Fibroblast of lung (primary cell): ENCODE results near the gene WDR33. TPM values are rescaled to one million over a fixed set of nuclear protein-coding genes. Genes with fewer than 3 reads are reported as not detected.

Source experiments
- DNase-seq, 2 donors: peaks; one replicate each; pipeline versions ENCODE4 v3.0.0 to v3.0.0-alpha.2; 2010; ENCODE audit warnings: low read depth in 2 of 2
- H2AFZ ChIP-seq: 2 replicates; pipeline ENCODE4 v1.5.1; 2012; ENCODE audit warnings: low read length, control low read depth, inconsistent platforms
- H3K27ac ChIP-seq: 2 replicates; pipeline ENCODE4 v1.5.1; 2011; ENCODE audit warnings: low read length, control low read depth; ENCODE audit not compliant: insufficient read depth
- H3K27me3 ChIP-seq: 2 replicates; pipeline ENCODE4 v1.5.1; 2011; ENCODE audit warnings: mild to moderate bottlenecking, low read length; ENCODE audit not compliant: control insufficient read depth, insufficient read depth
- H3K36me3 ChIP-seq: 2 replicates; pipeline ENCODE4 v1.5.1; 2011; ENCODE audit warnings: low read length; ENCODE audit not compliant: control insufficient read depth, insufficient read depth
- H3K4me1 ChIP-seq: 2 replicates; pipeline ENCODE4 v1.5.1; 2011; ENCODE audit warnings: low read length; ENCODE audit not compliant: control insufficient read depth, insufficient read depth; ENCODE audit errors: extremely low read depth
- H3K4me2 ChIP-seq: 2 replicates; pipeline ENCODE4 v1.5.1; 2011; ENCODE audit warnings: low read length, control low read depth; ENCODE audit not compliant: insufficient read depth; ENCODE audit errors: extremely low read depth
- H3K4me3 ChIP-seq, 4 experiments: fragments of 200-600 bp in 1 of 4; sonication (generic) in 1 of 4; replicated peaks in 1 of 4; 2 replicates each; pipeline ENCODE4 v1.5.1; 2011 to 2016; ENCODE audit warnings: low read length in 4 of 4, low read depth in 3 of 4, mild to moderate bottlenecking in 3 of 4, control low read depth in 2 of 4, inconsistent platforms in 1 of 4, mixed read lengths in 1 of 4; ENCODE audit not compliant: insufficient read depth in 1 of 4; ENCODE audit errors: control extremely low read depth in 1 of 4
- H3K79me2 ChIP-seq: 2 replicates; pipeline ENCODE4 v1.5.1; 2012; ENCODE audit warnings: mild to moderate bottlenecking, low read length, inconsistent platforms; ENCODE audit not compliant: control insufficient read depth, insufficient read depth
- H3K9ac ChIP-seq: 2 replicates; pipeline ENCODE4 v1.5.1; 2011; ENCODE audit warnings: mild to moderate bottlenecking, low read length, control low read depth; ENCODE audit not compliant: insufficient read depth
- H3K9me3 ChIP-seq: 2 replicates; pipeline ENCODE4 v1.5.1; 2012; ENCODE audit warnings: low read depth, low read length; ENCODE audit not compliant: control insufficient read depth, insufficient read depth
- H4K20me1 ChIP-seq: 2 replicates; pipeline ENCODE4 v1.5.1; 2011; ENCODE audit warnings: low read length; ENCODE audit not compliant: control insufficient read depth, insufficient read depth; ENCODE audit errors: extremely low read depth
- CTCF ChIP-seq, 2 donors: IDR thresholded peaks in 1 of 2; conservative IDR thresholded peaks in 1 of 2; 1 replicate in 1 of 2; 2 replicates in 1 of 2; pipeline ENCODE4 v1.5.1; 2011 to 2012; ENCODE audit warnings: low read length in 2 of 2, control low read depth in 1 of 2, inconsistent platforms in 1 of 2, low read depth in 1 of 2, mild to moderate bottlenecking in 1 of 2
- EZH2 ChIP-seq: IDR thresholded peaks from 2 replicates; pipeline ENCODE4 v1.5.1; 2012; ENCODE audit warnings: low read length, control low read depth, mild to moderate bottlenecking; ENCODE audit errors: missing control alignments
- polyA plus RNA-seq, 2 donors: library from polyadenylated mRNA; depleted of rRNA in 1 of 2; stranded (reverse) in 1 of 2; unstranded in 1 of 2; fragments of >200 nt; gene quantifications; 2 replicates each; pipeline ENCODE4 v1.2.1, GENCODE V29; 2011 to 2012; ENCODE audit warnings: missing spikeins in 1 of 2
- total RNA-seq: library from RNA; depleted of rRNA; stranded (reverse); fragments of >200 nt; gene quantifications from 2 replicates; pipeline ENCODE4 v1.2.1, GENCODE V29; 2014

Gene WDR33
- total and polyA plus RNA-seq, 2 donors (not counting 1 experiment from before 2014, with no cell fraction given), result 27.2 to 28.6 TPM

GRCh38 chr2:127695491-127696472 is 115.2 kb downstream of the WDR33 start:
- no peak overlapping the region for H3K27ac ChIP-seq
- no peaks in the 10 kb centered on the region for H3K9me3 ChIP-seq
- no peaks in the 10 kb centered on the region for H4K20me1 ChIP-seq
- peaks cover 3% of the 10 kb centered on the region for H3K4me1 ChIP-seq
- peak; percentile 46 to 59 for DNase-seq
- H3K4me3 ChIP-seq, result peak overlapping the region in 1 of 4 experiments; percentile 2
- no peak overlapping the region for H2AFZ ChIP-seq
- no peak for TF ChIP-seq EZH2
- TF ChIP-seq CTCF (conservative IDR thresholded peaks at IDR 0.05 in 1 of 2, IDR thresholded peaks at IDR 0.05 in 1 of 2; ENCODE audit: low read depth in 1 of 2, low read length in 2 of 2), result peak in 1 of 2 donors; percentile 44
- H3K79me2 ChIP-seq, result no peaks in the 10 kb centered on the region
- H3K27me3 ChIP-seq, result no peaks in the 10 kb centered on the region
- peak overlapping the region; percentile 23 for H3K4me2 ChIP-seq
- no peak overlapping the region for H3K9ac ChIP-seq
- H3K36me3 ChIP-seq, result no peaks in the 10 kb centered on the region

DNA sequence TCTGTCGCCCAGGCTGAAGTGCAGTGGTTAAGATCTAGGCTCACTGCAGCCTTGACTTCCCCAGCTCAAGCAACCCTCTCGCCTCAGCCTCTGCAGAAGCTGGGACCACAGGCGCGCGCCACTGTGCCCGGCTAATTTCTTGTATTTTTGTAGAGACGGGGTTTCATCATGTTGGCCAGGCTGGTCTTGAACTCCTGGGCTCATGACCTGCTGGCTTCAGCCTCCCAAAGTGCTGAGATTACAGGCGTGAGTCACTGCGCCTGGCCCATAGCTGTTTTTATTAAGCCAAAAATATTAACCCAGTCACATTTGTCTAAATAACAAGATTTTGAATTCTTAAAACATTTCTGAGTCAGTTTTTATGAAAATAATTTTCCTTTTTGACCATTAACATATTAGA is 116.0 kb downstream of the WDR33 start:
- Histone ChIP-seq H3K4me3 (no peak overlapping the region), H4K20me1 (no peaks in the 10 kb centered on the region), H3K79me2 (no peaks in the 10 kb centered on the region), H3K27me3 (no peaks in the 10 kb centered on the region), H3K9ac (no peak overlapping the region), H3K36me3 (no peaks in the 10 kb centered on the region), H3K4me1 (no peaks in the 10 kb centered on the region), H3K9me3 (no peaks in the 10 kb centered on the region), H3K4me2 (no peak overlapping the region), H3K27ac (no peak overlapping the region), H2AFZ (no peak overlapping the region)
- TF ChIP-seq EZH2 (no peak), CTCF (conservative IDR thresholded peaks at IDR 0.05 in 1 of 2, IDR thresholded peaks at IDR 0.05 in 1 of 2; ENCODE audit: low read depth in 1 of 2, low read length in 2 of 2) (no peak)
- DNase-seq, result no peak

GRCh38 chr2:127690696-127691095 is 120.3 kb downstream of the WDR33 start:
- Histone ChIP-seq H3K9me3 (no peaks in the 10 kb centered on the region), H3K4me2 (no peak overlapping the region), H3K36me3 (no peaks in the 10 kb centered on the region), H3K4me1 (no peaks in the 10 kb centered on the region), H3K27me3 (no peaks in the 10 kb centered on the region), H3K79me2 (no peaks in the 10 kb centered on the region), H3K9ac (no peak overlapping the region), H3K27ac (no peak overlapping the region), H2AFZ (no peak overlapping the region), H3K4me3 (no peak overlapping the region), H4K20me1 (no peaks in the 10 kb centered on the region)
- no peak for DNase-seq
- TF ChIP-seq EZH2 (no peak), CTCF (conservative IDR thresholded peaks at IDR 0.05 in 1 of 2, IDR thresholded peaks at IDR 0.05 in 1 of 2; ENCODE audit: low read depth in 1 of 2, low read length in 2 of 2) (no peak)
